ENCODE data around the gene MGAT5. TPM values are rescaled to one million over a fixed set of nuclear protein-coding genes. Genes with fewer than 3 reads are reported as not detected.
A peak's percentile ranks its signal among the peaks of the same experiment; 100 is the strongest.

The MGAT5 gene
- total and polyA plus RNA-seq, 2 donors = 8.8 to 36.8 TPM

DNA sequence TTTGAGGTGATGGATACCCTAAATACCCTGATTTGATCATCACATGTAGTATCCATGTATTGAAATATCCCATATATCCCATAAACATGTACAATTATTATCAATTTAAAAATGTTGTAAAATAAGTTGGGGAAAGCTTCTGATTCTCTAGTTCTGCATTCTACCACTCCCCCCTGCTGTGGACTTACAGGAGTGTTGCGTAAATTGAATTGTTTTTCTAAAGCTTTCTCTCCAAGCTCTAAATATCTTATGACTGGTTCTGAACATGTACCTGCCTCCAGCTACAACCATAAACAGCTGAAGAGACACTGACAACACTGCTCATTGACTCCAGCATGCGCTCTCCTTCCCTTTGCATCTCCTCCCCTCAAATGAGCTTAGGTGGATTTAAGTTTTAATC lies 145.2 kb downstream of the MGAT5 start:
- H3K27me3 ChIP-seq (ENCODE audit: control insufficient read depth in 2 of 2, insufficient read depth in 1 of 2, low read length in 1 of 2) = no peaks in the 10 kb centered on the region
- H3K27ac ChIP-seq (ENCODE audit: low read depth in 1 of 2, low read length in 1 of 2) = no peak overlapping the region
- peaks cover 13 to 17% of the 10 kb centered on the region in 2 donors for H3K36me3 ChIP-seq (ENCODE audit: control insufficient read depth in 2 of 2, insufficient read depth in 2 of 2, low read length in 1 of 2)
- H3K4me1 ChIP-seq (ENCODE audit: control insufficient read depth in 2 of 2, insufficient read depth in 2 of 2, low read length in 2 of 2) = no peaks in the 10 kb centered on the region
- 100% methylated on average over 2 of the region's 2 CpGs for WGBS
- no peaks in the 10 kb centered on the region for H3K9me3 ChIP-seq (ENCODE audit: control insufficient read depth in 2 of 2, insufficient read depth in 1 of 2, low read length in 1 of 2)
- H3K4me3 ChIP-seq (ENCODE audit: low read length in 2 of 2) = no peak overlapping the region
- DNase-seq (ENCODE audit: low read depth in 6 of 9, low spot score in 9 of 9) = no peak

DNA sequence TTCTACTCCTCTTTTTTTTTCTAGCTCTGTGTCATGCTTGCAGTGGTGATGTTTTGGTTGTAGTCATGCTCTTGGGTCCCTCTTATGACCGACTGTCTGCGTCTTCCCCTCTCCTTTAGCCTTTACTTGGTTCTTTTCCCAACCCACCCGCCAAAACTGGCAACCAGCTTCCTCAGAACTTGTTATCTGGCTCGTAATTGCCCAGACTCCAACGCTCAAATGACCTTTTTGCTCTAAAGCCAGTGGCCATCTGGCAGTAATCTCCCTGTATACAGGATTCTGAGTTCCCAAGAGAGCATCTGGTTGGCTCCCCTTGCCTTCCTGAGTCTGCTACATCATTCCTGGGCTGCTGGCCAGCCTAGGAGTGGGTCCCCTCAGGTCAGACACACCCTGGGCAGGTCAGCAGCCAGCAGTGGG lies 147.2 kb downstream of the MGAT5 start:
- H3K4me3 ChIP-seq (ENCODE audit: low read length in 2 of 2) = no peak overlapping the region
- H3K27me3 ChIP-seq (ENCODE audit: control insufficient read depth in 2 of 2, insufficient read depth in 1 of 2, low read length in 1 of 2) = no peaks in the 10 kb centered on the region
- peaks cover 14 to 17% of the 10 kb centered on the region in 2 donors for H3K36me3 ChIP-seq (ENCODE audit: control insufficient read depth in 2 of 2, insufficient read depth in 2 of 2, low read length in 1 of 2)
- H3K27ac ChIP-seq (ENCODE audit: low read depth in 1 of 2, low read length in 1 of 2) = no peak overlapping the region
- no peaks in the 10 kb centered on the region for H3K9me3 ChIP-seq (ENCODE audit: control insufficient read depth in 2 of 2, insufficient read depth in 1 of 2, low read length in 1 of 2)
- peaks cover 8 to 13% of the 10 kb centered on the region in 2 donors for H3K4me1 ChIP-seq (ENCODE audit: control insufficient read depth in 2 of 2, insufficient read depth in 2 of 2, low read length in 2 of 2)
- 96% methylated on average over 5 of the region's 5 CpGs for WGBS
- no peak for DNase-seq (ENCODE audit: low read depth in 6 of 9, low spot score in 9 of 9)

DNA sequence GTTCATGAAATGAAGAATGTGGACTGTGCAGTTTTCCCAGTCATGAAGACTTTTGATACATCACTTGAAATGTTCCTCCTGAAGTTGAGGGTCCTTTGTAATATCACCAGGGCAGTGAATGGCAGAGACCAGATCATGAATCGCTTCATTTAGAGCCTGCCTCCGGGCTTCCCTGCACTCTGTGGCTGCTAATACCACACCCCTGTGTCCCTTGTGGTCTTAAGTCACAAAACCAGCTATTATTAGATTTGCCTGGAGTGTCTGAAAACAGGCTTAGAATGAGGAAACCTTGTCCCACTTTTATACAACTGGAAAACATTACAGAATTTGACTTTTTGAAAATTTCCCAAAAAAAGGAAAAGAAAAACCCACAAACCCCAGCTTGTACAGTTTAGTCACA lies 147.9 kb downstream of the MGAT5 start:
- Histone ChIP-seq H3K27me3 (ENCODE audit: control insufficient read depth in 2 of 2, insufficient read depth in 1 of 2, low read length in 1 of 2) (no peaks in the 10 kb centered on the region), H3K27ac (ENCODE audit: low read depth in 1 of 2, low read length in 1 of 2) (no peak overlapping the region), H3K4me3 (ENCODE audit: low read length in 2 of 2) (no peak overlapping the region), H3K36me3 (ENCODE audit: control insufficient read depth in 2 of 2, insufficient read depth in 2 of 2, low read length in 1 of 2) (peaks cover 13 to 14% of the 10 kb centered on the region in 2 donors), H3K4me1 (ENCODE audit: control insufficient read depth in 2 of 2, insufficient read depth in 2 of 2, low read length in 2 of 2) (peaks cover 15 to 20% of the 10 kb centered on the region in 2 donors), H3K9me3 (ENCODE audit: control insufficient read depth in 2 of 2, insufficient read depth in 1 of 2, low read length in 1 of 2) (no peaks in the 10 kb centered on the region)
- 81% methylated on average over 2 of the region's 2 CpGs for WGBS
- DNase-seq (ENCODE audit: low read depth in 6 of 9, low spot score in 9 of 9) = no peak

DNA sequence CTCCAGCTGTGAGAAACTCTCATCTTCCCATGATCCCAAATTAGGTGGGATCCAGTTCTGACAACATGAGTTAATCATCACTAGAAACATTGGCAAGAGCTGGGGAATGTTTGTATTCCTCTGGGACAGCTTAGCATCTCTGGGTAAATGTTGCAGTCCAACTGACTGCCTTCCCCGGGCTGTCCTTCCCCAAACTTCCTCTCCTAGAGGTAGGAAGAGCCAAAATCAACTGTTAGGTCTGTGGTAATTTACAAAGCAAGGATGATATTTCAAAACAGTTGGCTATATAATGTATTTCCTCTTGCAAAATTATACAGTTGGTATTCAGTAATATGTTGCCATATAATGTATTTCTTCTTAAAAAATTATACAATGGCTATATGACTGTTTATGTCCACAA lies 148.5 kb downstream of the MGAT5 start:
- Histone ChIP-seq H3K4me1 (ENCODE audit: control insufficient read depth in 2 of 2, insufficient read depth in 2 of 2, low read length in 2 of 2) (peaks cover 21 to 26% of the 10 kb centered on the region in 2 donors), H3K36me3 (ENCODE audit: control insufficient read depth in 2 of 2, insufficient read depth in 2 of 2, low read length in 1 of 2) (peaks cover 8 to 12% of the 10 kb centered on the region in 2 donors), H3K27ac (ENCODE audit: low read depth in 1 of 2, low read length in 1 of 2) (no peak overlapping the region), H3K4me3 (ENCODE audit: low read length in 2 of 2) (no peak overlapping the region), H3K27me3 (ENCODE audit: control insufficient read depth in 2 of 2, insufficient read depth in 1 of 2, low read length in 1 of 2) (no peaks in the 10 kb centered on the region), H3K9me3 (ENCODE audit: control insufficient read depth in 2 of 2, insufficient read depth in 1 of 2, low read length in 1 of 2) (no peaks in the 10 kb centered on the region)
- WGBS = 63% methylated on average over 1 of the region's 1 CpG
- no peak for DNase-seq (ENCODE audit: low read depth in 6 of 9, low spot score in 9 of 9)

DNA sequence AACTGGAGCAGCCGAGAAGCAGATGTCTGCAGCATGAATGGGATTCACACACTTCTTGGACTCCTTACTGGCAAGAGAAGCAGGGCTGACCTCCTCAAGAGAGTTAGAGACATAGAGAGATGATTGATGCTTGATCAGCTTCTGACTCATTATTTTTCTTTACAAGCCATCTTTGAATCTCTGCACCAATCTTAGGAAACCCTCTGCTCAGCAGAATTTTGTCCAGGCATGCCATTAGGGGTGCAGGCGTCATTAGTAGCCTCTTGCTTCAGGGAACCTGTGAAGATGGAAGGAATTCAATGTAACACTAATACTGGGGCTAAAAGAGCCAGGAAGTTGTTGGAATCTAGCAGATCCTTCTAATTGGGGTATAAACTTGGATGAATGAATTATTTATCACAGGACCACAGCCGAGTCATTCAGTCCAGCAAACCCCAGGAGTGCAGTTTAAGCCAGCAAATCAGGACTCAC lies 151.8 kb downstream of the MGAT5 start:
- peaks cover 5 to 12% of the 10 kb centered on the region in 2 donors for H3K36me3 ChIP-seq (ENCODE audit: control insufficient read depth in 2 of 2, insufficient read depth in 2 of 2, low read length in 1 of 2)
- 92% methylated on average over 3 of the region's 3 CpGs for WGBS

DNA sequence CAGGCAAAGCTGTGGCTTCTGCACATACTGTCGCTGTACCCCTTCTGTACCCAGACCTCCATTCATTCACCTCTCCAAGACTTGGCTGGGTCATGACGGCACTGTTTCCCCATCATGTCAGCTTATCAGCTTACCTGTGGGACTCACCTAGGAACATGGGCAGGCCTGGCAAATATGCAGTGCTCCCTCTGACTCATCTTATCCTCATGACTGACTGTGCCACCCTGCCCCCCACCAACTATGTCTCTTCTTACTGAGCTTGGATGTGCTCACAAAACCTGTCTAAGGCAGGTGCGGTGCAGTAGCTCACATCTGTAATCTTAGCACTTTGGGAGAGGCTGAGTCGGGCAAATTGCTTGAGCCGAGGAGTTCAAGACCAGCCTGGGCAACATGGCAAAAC lies 152.4 kb downstream of the MGAT5 start:
- Histone ChIP-seq H3K4me1 (ENCODE audit: control insufficient read depth in 2 of 2, insufficient read depth in 2 of 2, low read length in 2 of 2) (peaks cover 56 to 62% of the 10 kb centered on the region in 2 donors), H3K27me3 (ENCODE audit: control insufficient read depth in 2 of 2, insufficient read depth in 1 of 2, low read length in 1 of 2) (no peaks in the 10 kb centered on the region), H3K9me3 (ENCODE audit: control insufficient read depth in 2 of 2, insufficient read depth in 1 of 2, low read length in 1 of 2) (no peaks in the 10 kb centered on the region), H3K36me3 (ENCODE audit: control insufficient read depth in 2 of 2, insufficient read depth in 2 of 2, low read length in 1 of 2) (peaks cover 5 to 12% of the 10 kb centered on the region in 2 donors), H3K27ac (ENCODE audit: low read depth in 1 of 2, low read length in 1 of 2) (no peak overlapping the region), H3K4me3 (ENCODE audit: low read length in 2 of 2) (no peak overlapping the region)
- 94% methylated on average over 5 of the region's 5 CpGs for WGBS
- no peak for DNase-seq (ENCODE audit: low read depth in 6 of 9, low spot score in 9 of 9)

More for the DNA sequence above, 151.8 kb downstream of the MGAT5 start:
- peaks cover 49 to 55% of the 10 kb centered on the region in 2 donors for H3K4me1 ChIP-seq (ENCODE audit: control insufficient read depth in 2 of 2, insufficient read depth in 2 of 2, low read length in 2 of 2)
- no peaks in the 10 kb centered on the region for H3K27me3 ChIP-seq (ENCODE audit: control insufficient read depth in 2 of 2, insufficient read depth in 1 of 2, low read length in 1 of 2)
- H3K4me3 ChIP-seq (ENCODE audit: low read length in 2 of 2) = no peak overlapping the region
- no peak for DNase-seq (ENCODE audit: low read depth in 6 of 9, low spot score in 9 of 9)
- no peak overlapping the region for H3K27ac ChIP-seq (ENCODE audit: low read depth in 1 of 2, low read length in 1 of 2)
- H3K9me3 ChIP-seq (ENCODE audit: control insufficient read depth in 2 of 2, insufficient read depth in 1 of 2, low read length in 1 of 2) = no peaks in the 10 kb centered on the region

DNA sequence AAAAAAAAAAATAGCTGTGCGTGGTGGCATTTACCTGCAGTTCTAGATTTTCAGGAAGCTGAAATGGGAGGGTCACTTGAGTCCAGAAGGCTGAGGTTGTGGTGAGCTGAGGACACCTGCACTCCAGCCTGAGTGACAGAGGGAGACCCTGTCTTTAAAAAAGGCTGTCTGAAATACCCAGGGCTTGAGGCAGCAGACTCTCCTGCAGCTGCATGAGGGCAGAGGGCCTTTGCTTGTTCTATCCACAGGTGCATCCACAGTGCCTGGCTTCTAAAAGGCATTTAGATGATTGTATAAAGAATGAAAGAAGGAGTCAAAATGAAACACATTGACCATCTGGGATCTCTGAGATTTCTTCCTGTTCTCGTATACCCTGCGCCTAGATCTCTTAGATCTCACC lies 152.9 kb downstream of the MGAT5 start:
- DNase-seq (ENCODE audit: low read depth in 6 of 9, low spot score in 9 of 9) = peak in 1 of 9 donors; percentile 66
- H3K27me3 ChIP-seq (ENCODE audit: control insufficient read depth in 2 of 2, insufficient read depth in 1 of 2, low read length in 1 of 2) = no peaks in the 10 kb centered on the region
- peaks cover 5 to 12% of the 10 kb centered on the region in 2 donors for H3K36me3 ChIP-seq (ENCODE audit: control insufficient read depth in 2 of 2, insufficient read depth in 2 of 2, low read length in 1 of 2)
- H3K4me1 ChIP-seq (ENCODE audit: control insufficient read depth in 2 of 2, insufficient read depth in 2 of 2, low read length in 2 of 2) = peaks cover 60 to 66% of the 10 kb centered on the region in 2 donors
- H3K4me3 ChIP-seq (ENCODE audit: low read length in 2 of 2) = no peak overlapping the region
- peak overlapping the region in 1 of 2 donors; percentile 45 for H3K27ac ChIP-seq (ENCODE audit: low read depth in 1 of 2, low read length in 1 of 2)
- WGBS = 35% methylated on average over 3 of the region's 3 CpGs
- H3K9me3 ChIP-seq (ENCODE audit: control insufficient read depth in 2 of 2, insufficient read depth in 1 of 2, low read length in 1 of 2) = no peaks in the 10 kb centered on the region

DNA sequence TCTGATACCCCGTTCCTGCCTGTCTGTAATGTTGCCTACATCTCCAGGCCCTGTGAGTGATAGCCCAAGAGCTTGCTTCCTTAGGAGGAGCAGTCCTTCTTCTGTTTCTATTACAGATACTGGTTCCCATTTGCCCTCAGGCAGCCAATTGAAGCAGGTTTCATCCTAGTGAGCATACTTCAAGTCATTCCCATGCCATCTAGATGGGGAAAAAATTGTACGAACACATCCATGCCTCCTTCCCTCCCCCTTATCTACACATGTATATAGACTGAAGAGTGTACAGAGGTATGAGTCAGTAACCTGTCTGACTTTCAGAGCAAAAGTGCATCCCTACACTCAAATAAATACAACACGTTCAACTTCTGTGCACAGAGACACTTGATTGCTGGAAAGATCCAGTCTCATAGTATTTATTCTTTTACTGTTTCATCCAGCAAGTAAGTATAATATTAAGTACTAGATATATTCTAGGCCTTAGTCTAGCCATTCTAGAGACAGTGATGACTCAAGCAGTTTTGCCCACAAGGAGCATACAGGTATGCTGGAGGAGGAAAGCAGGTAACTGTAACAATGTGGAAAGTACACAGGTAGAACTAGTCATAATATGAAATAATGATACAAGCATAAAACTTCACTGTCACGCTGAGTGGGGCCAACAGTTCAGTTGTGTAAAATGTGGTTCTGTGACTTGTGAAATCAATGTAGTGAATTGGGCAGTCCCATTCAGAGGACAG lies 153.4 kb downstream of the MGAT5 start:
- H3K9me3 ChIP-seq (ENCODE audit: control insufficient read depth in 2 of 2, insufficient read depth in 1 of 2, low read length in 1 of 2) = no peaks in the 10 kb centered on the region
- 85% methylated on average over 4 of the region's 4 CpGs for WGBS
- H3K27me3 ChIP-seq (ENCODE audit: control insufficient read depth in 2 of 2, insufficient read depth in 1 of 2, low read length in 1 of 2) = no peaks in the 10 kb centered on the region
- DNase-seq (ENCODE audit: low read depth in 6 of 9, low spot score in 9 of 9) = no peak
- peak overlapping the region in 1 of 2 donors; percentile 45 for H3K27ac ChIP-seq (ENCODE audit: low read depth in 1 of 2, low read length in 1 of 2)
- peaks cover 64 to 72% of the 10 kb centered on the region in 2 donors for H3K4me1 ChIP-seq (ENCODE audit: control insufficient read depth in 2 of 2, insufficient read depth in 2 of 2, low read length in 2 of 2)
- no peak overlapping the region for H3K4me3 ChIP-seq (ENCODE audit: low read length in 2 of 2)
- H3K36me3 ChIP-seq (ENCODE audit: control insufficient read depth in 2 of 2, insufficient read depth in 2 of 2, low read length in 1 of 2) = peaks cover 5 to 12% of the 10 kb centered on the region in 2 donors

DNA sequence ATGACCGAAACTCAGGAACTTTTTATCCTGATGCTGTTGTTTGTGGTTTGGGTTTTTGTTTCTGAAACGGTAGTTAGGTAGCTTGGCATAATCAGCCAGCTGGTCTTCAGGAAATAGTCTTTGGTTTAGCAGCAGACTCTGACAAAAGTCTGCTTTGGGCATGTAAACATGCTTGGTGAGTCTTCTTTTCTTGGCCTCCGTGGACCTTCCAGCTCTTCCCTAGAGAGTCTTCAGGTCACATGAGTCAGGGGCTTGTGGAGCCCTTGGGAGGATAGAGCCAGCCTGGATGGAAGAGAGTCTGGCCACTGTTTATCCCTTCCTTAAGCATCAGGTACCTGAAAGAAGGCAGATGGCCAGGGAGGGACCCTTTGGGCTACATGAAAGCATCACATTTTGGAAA lies 154.5 kb downstream of the MGAT5 start:
- DNase-seq (ENCODE audit: low read depth in 6 of 9, low spot score in 9 of 9) = peak in 1 of 9 donors; percentile 50
- Histone ChIP-seq H3K4me1 (ENCODE audit: control insufficient read depth in 2 of 2, insufficient read depth in 2 of 2, low read length in 2 of 2) (peaks cover 64 to 83% of the 10 kb centered on the region in 2 donors), H3K27ac (ENCODE audit: low read depth in 1 of 2, low read length in 1 of 2) (peak overlapping the region; percentile 53 to 86), H3K9me3 (ENCODE audit: control insufficient read depth in 2 of 2, insufficient read depth in 1 of 2, low read length in 1 of 2) (no peaks in the 10 kb centered on the region), H3K4me3 (ENCODE audit: low read length in 2 of 2) (no peak overlapping the region), H3K27me3 (ENCODE audit: control insufficient read depth in 2 of 2, insufficient read depth in 1 of 2, low read length in 1 of 2) (no peaks in the 10 kb centered on the region), H3K36me3 (ENCODE audit: control insufficient read depth in 2 of 2, insufficient read depth in 2 of 2, low read length in 1 of 2) (peaks cover 0 to 10% of the 10 kb centered on the region in 2 donors)
- WGBS = 6% methylated on average over 3 of the region's 3 CpGs
